SK-N-SH (cell line): ENCODE measurements around the gene SPTLC1. TPM values are rescaled to one million over a fixed set of nuclear protein-coding genes. Genes with fewer than 3 reads are reported as not detected.

Experiments
- CTCF ChIA-PET: fragments of 300-600, 350-600 bp; formaldehyde crosslinking; extraction: SDS; loops from one replicate; lab custom pipeline; 2021; lab: Yijun Ruan, JAX
- POLR2A ChIA-PET: fragments of 350-600 bp; sonication (Branson Sonifier 250); formaldehyde crosslinking; extraction: SDS; loops from one replicate; lab custom pipeline; 2020; ENCODE audit warnings: antibody characterized with exemption, inconsistent platforms; lab: Yijun Ruan, JAX
- DNase-seq: peaks from one replicate; pipeline ENCODE4 v3.0.0; 2012
- H2AFZ ChIP-seq: fragments of 200-600 bp; sonication (generic); 2 replicates; pipeline ENCODE4 v1.8.1; 2016; ENCODE audit warnings: antibody characterized with exemption, mild to moderate bottlenecking, low read depth
- H3F3A ChIP-seq: fragments of 200-600 bp; sonication (generic); replicated peaks from 2 replicates; pipeline ENCODE3; 2016; ENCODE audit warnings: antibody characterized with exemption, mild to moderate bottlenecking; ENCODE audit not compliant: insufficient read depth
- H3K27ac ChIP-seq, 2 experiments: fragments of 200-500 bp in 1 of 2; fragments of 200-600 bp in 1 of 2; sonication (Bioruptor generic) in 1 of 2; sonication (generic), shearing (Covaris generic) in 1 of 2; 2 replicates each; pipeline versions ENCODE4 v1.5.1 to v1.6.1; 2014 to 2016; ENCODE audit warnings: low read depth in 2 of 2, inconsistent platforms in 1 of 2, low read length in 1 of 2, mild to moderate bottlenecking in 1 of 2, mixed read lengths in 1 of 2
- H3K27me3 ChIP-seq: fragments of 200-600 bp; sonication (generic), shearing (Covaris generic); 2 replicates; pipeline ENCODE4 v1.6.1; 2016; ENCODE audit warnings: mixed run types; ENCODE audit not compliant: insufficient read depth
- H3K36me3 ChIP-seq, 2 experiments: fragments of 200-500 bp in 1 of 2; fragments of 200-600 bp in 1 of 2; sonication (Bioruptor generic) in 1 of 2; sonication (generic) in 1 of 2; replicated peaks in 1 of 2; 2 replicates each; pipeline versions ENCODE3 to v1.5.1; 2014 to 2016; ENCODE audit warnings: low read length in 1 of 2, mild to moderate bottlenecking in 1 of 2; ENCODE audit not compliant: insufficient read depth in 2 of 2, control insufficient read depth in 1 of 2
- H3K4me1 ChIP-seq, 2 experiments: fragments of 200-500 bp in 1 of 2; fragments of 200-600 bp in 1 of 2; sonication (Bioruptor generic) in 1 of 2; sonication (generic), shearing (Covaris generic) in 1 of 2; 2 replicates each; pipeline versions ENCODE4 v1.5.1 to v1.6.1; 2014 to 2016; ENCODE audit warnings: low read depth in 1 of 2, low read length in 1 of 2, mixed run types in 1 of 2; ENCODE audit not compliant: insufficient read depth in 2 of 2, control insufficient read depth in 1 of 2
- H3K4me2 ChIP-seq: fragments of 200-600 bp; sonication (generic), shearing (Covaris generic); 2 replicates; pipeline ENCODE4 v1.6.1; 2017; ENCODE audit warnings: mixed run types
- H3K4me3 ChIP-seq, 2 experiments: fragments of 200-500 bp in 1 of 2; fragments of 200-600 bp in 1 of 2; sonication (Bioruptor generic) in 1 of 2; sonication (generic), shearing (Covaris generic) in 1 of 2; 2 replicates each; pipeline versions ENCODE4 v1.5.1 to v1.8.1; 2014 to 2016; ENCODE audit warnings: low read depth in 2 of 2, inconsistent platforms in 1 of 2, low read length in 1 of 2, mild to moderate bottlenecking in 1 of 2, mixed read lengths in 1 of 2, moderate library complexity in 1 of 2
- H3K79me2 ChIP-seq: fragments of 200-600 bp; sonication (generic); 2 replicates; pipeline ENCODE4 v1.8.1; 2017; ENCODE audit warnings: mild to moderate bottlenecking; ENCODE audit not compliant: insufficient read depth
- H3K9ac ChIP-seq: fragments of 200-600 bp; sonication (generic); 2 replicates; pipeline ENCODE4 v1.6.1; 2017; ENCODE audit warnings: mixed run types
- H3K9me2 ChIP-seq: fragments of 200-600 bp; sonication (generic); 2 replicates; pipeline ENCODE4 v1.6.1; 2017; ENCODE audit warnings: mixed run types
- H3K9me3 ChIP-seq: fragments of 200-600 bp; sonication (generic); 2 replicates; pipeline ENCODE4 v1.6.1; 2017; ENCODE audit warnings: mixed run types, mild to moderate bottlenecking, moderate library complexity
- H4K20me1 ChIP-seq: fragments of 200-600 bp; sonication (generic); 2 replicates; pipeline ENCODE4 v1.6.1; 2017; ENCODE audit warnings: mild to moderate bottlenecking, mixed run types; ENCODE audit not compliant: insufficient read depth
- CHD2 ChIP-seq: fragments of 150-350 bp; IDR thresholded peaks from 2 replicates; pipeline ENCODE4 v1.6.1; 2018; ENCODE audit warnings: low read length; ENCODE audit not compliant: partially characterized antibody
- ELF1 ChIP-seq: IDR thresholded peaks from 2 replicates; pipeline ENCODE4 v1.4.0; 2012
- EP300 ChIP-seq, 2 experiments: IDR thresholded peaks; 2 replicates each; pipeline versions ENCODE4 v1.4.0 to v1.6.1; 2012; ENCODE audit warnings: borderline replicate concordance in 1 of 2, low read depth in 1 of 2, low read length in 1 of 2
- EZH2phosphoT487 ChIP-seq: fragments of 200-600 bp; sonication (generic); IDR thresholded peaks from 2 replicates; pipeline ENCODE4 v1.6.1; 2017; ENCODE audit warnings: low read depth, mixed run types, mild to moderate bottlenecking, antibody characterized with exemption, moderate library complexity, borderline replicate concordance
- FOXJ3 ChIP-seq: sonication (generic); formaldehyde crosslinking; IDR thresholded peaks from 2 replicates; pipeline ENCODE4 v1.5.1; 2020; ENCODE audit warnings: mild to moderate bottlenecking, missing genetic modification reagents
- GATA2 ChIP-seq: sonication (generic); formaldehyde crosslinking; IDR thresholded peaks from 2 replicates; pipeline ENCODE4 v1.5.0; 2020; ENCODE audit warnings: mild to moderate bottlenecking, missing genetic modification reagents
- IRF3 ChIP-seq: fragments of 150-350 bp; IDR thresholded peaks from 2 replicates; pipeline ENCODE4 v1.6.1; 2016; ENCODE audit warnings: mild to moderate bottlenecking, low read depth, low read length
- MEF2A ChIP-seq: IDR thresholded peaks from 2 replicates; pipeline ENCODE4 v1.4.0; 2012; ENCODE audit warnings: low read depth, borderline replicate concordance
- NRF1 ChIP-seq: IDR thresholded peaks from 2 replicates; pipeline ENCODE4 v1.6.1; 2012; ENCODE audit warnings: low read depth, mild to moderate bottlenecking, low read length
- RCOR1 ChIP-seq: fragments of 150-350 bp; IDR thresholded peaks from 2 replicates; pipeline ENCODE4 v1.6.1; 2017; ENCODE audit warnings: antibody characterized with exemption, low read length
- RFX5 ChIP-seq: IDR thresholded peaks from 2 replicates; pipeline ENCODE4 v1.6.1; 2012; ENCODE audit warnings: mild to moderate bottlenecking, improper control_type of control experiment, low read length
- SIN3A ChIP-seq: IDR thresholded peaks from 2 replicates; pipeline ENCODE4 v1.6.1; 2012; ENCODE audit warnings: low read depth, mild to moderate bottlenecking, low read length, moderate library complexity, borderline replicate concordance
- SMC3 ChIP-seq: IDR thresholded peaks from 2 replicates; pipeline ENCODE4 v1.6.1; 2012; ENCODE audit warnings: low read depth, low read length, improper control_type of control experiment
- TAF1 ChIP-seq: IDR thresholded peaks from 2 replicates; pipeline ENCODE4 v1.6.1; 2012; ENCODE audit warnings: low read depth, mild to moderate bottlenecking, low read length, moderate library complexity, borderline replicate concordance
- USF2 ChIP-seq: fragments of 150-350 bp; IDR thresholded peaks from 2 replicates; pipeline ENCODE4 v1.6.1; 2017; ENCODE audit warnings: antibody characterized with exemption, low read length, low read depth, borderline replicate concordance
- YY1 ChIP-seq: IDR thresholded peaks from 2 replicates; pipeline ENCODE4 v1.4.0; 2012; ENCODE audit warnings: low read depth, mild to moderate bottlenecking
- ZBTB33 ChIP-seq: IDR thresholded peaks from 2 replicates; pipeline ENCODE4 v1.4.0; 2012; ENCODE audit warnings: low read depth, borderline replicate concordance
- WGBS: methylation state at CpG from one replicate; pipeline ENCODE4 v1.1.6; 2017; ENCODE audit warnings: low lambda C conversion rate; 5-methylcytosine and 5-hydroxymethylcytosine counted together
- polyA plus RNA-seq, 3 experiments: library from polyadenylated mRNA; depleted of rRNA; stranded (reverse); fragments of >200 nt; gene quantifications; 2 replicates each; pipeline ENCODE4 v1.2.3, GENCODE V29; 2012
- TF ChIP-seq, protein P1 (sequence below): fragments of 200-600 bp; sonication (generic); IDR thresholded peaks from 2 replicates; pipeline ENCODE4 v1.6.1; 2017; ENCODE audit warnings: antibody characterized with exemption, mild to moderate bottlenecking, moderate library complexity
- TF ChIP-seq, protein P2 (sequence below): IDR thresholded peaks from 2 replicates; pipeline ENCODE4 v1.4.0; 2012; ENCODE audit warnings: low read depth, borderline replicate concordance
- TF ChIP-seq, protein P3 (sequence below): IDR thresholded peaks from 2 replicates; pipeline ENCODE4 v1.6.1; 2012; ENCODE audit warnings: mild to moderate bottlenecking, low read depth, low read length, moderate library complexity

SPTLC1 gene
- polyA plus RNA-seq, 1 of the 3 experiments (the other 2 are of a cell fraction) = 53.9 TPM

DNA sequence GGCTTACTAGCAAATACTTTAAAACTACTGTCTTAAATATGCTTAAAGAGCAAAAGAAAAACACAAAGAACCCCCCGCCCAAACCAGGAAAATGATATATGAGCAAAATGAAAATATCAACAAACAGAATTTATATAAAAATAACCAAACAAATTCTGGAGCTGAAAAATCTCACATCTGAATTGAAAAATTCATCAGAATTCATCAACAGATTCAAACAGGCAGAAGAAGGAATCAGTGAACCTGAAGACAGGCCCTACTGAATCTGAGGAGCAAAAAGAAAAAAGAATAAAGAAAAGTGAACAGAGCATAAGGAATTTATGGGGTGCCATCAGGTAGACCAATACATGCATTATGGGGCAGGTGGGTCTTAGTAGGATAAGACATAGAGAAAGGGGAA lies 49.8 kb upstream of the SPTLC1 start (continued):
- no peak for TF ChIP-seq RCOR1

DNA sequence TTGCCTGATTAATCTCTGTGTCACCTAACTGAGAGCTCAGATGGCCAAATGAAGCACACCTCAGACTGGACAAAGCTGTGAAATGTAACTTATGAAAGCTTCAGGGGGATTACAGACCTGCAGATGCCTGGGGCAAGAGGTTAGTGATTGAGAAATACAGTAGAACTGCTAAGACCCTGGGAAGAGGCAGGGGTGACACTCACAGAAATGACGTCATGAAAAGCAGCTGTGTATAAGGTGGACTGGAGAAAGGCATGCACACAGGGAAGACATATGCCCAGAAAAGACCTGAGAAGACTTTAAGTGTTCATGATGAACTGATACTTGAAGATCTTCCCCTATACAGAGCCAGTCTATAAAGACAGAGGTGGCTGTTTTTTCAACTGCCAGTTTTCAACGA lies 49.3 kb upstream of the SPTLC1 start:
- no peaks in the 10 kb centered on the region for H3K9me2 ChIP-seq
- H3F3A ChIP-seq = no peaks in the 10 kb centered on the region
- H3K4me1 ChIP-seq = no peaks in the 10 kb centered on the region
- POLR2A ChIA-PET = no interaction called here
- TF ChIP-seq, protein P1, sequence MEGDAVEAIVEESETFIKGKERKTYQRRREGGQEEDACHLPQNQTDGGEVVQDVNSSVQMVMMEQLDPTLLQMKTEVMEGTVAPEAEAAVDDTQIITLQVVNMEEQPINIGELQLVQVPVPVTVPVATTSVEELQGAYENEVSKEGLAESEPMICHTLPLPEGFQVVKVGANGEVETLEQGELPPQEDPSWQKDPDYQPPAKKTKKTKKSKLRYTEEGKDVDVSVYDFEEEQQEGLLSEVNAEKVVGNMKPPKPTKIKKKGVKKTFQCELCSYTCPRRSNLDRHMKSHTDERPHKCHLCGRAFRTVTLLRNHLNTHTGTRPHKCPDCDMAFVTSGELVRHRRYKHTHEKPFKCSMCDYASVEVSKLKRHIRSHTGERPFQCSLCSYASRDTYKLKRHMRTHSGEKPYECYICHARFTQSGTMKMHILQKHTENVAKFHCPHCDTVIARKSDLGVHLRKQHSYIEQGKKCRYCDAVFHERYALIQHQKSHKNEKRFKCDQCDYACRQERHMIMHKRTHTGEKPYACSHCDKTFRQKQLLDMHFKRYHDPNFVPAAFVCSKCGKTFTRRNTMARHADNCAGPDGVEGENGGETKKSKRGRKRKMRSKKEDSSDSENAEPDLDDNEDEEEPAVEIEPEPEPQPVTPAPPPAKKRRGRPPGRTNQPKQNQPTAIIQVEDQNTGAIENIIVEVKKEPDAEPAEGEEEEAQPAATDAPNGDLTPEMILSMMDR = no peak
- TF ChIP-seq IRF3 = no peak
- no peak for TF ChIP-seq RFX5
- no peak for TF ChIP-seq CHD2
- no peak for TF ChIP-seq ELF1
- no peak for TF ChIP-seq MEF2A
- TF ChIP-seq GATA2 (CRISPR knock-in tag) = no peak
- TF ChIP-seq, protein P2, sequence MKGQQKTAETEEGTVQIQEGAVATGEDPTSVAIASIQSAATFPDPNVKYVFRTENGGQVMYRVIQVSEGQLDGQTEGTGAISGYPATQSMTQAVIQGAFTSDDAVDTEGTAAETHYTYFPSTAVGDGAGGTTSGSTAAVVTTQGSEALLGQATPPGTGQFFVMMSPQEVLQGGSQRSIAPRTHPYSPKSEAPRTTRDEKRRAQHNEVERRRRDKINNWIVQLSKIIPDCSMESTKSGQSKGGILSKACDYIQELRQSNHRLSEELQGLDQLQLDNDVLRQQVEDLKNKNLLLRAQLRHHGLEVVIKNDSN = no peak
- TF ChIP-seq SMC3 = no peak
- TF ChIP-seq USF2 = no peak
- TF ChIP-seq, protein P3, sequence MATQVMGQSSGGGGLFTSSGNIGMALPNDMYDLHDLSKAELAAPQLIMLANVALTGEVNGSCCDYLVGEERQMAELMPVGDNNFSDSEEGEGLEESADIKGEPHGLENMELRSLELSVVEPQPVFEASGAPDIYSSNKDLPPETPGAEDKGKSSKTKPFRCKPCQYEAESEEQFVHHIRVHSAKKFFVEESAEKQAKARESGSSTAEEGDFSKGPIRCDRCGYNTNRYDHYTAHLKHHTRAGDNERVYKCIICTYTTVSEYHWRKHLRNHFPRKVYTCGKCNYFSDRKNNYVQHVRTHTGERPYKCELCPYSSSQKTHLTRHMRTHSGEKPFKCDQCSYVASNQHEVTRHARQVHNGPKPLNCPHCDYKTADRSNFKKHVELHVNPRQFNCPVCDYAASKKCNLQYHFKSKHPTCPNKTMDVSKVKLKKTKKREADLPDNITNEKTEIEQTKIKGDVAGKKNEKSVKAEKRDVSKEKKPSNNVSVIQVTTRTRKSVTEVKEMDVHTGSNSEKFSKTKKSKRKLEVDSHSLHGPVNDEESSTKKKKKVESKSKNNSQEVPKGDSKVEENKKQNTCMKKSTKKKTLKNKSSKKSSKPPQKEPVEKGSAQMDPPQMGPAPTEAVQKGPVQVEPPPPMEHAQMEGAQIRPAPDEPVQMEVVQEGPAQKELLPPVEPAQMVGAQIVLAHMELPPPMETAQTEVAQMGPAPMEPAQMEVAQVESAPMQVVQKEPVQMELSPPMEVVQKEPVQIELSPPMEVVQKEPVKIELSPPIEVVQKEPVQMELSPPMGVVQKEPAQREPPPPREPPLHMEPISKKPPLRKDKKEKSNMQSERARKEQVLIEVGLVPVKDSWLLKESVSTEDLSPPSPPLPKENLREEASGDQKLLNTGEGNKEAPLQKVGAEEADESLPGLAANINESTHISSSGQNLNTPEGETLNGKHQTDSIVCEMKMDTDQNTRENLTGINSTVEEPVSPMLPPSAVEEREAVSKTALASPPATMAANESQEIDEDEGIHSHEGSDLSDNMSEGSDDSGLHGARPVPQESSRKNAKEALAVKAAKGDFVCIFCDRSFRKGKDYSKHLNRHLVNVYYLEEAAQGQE = no peak
- TF ChIP-seq SIN3A = no peak
- no peak for TF ChIP-seq ZBTB33
- TF ChIP-seq EP300 (IDR thresholded peaks at IDR 0.05; ENCODE audit: borderline replicate concordance in 1 of 2, low read depth in 1 of 2, low read length in 1 of 2) = no peak
- no peak for TF ChIP-seq EZH2phosphoT487
- TF ChIP-seq FOXJ3 (CRISPR knock-in tag) = no peak
- no peak for TF ChIP-seq TAF1
- TF ChIP-seq YY1 = no peak
- TF ChIP-seq NRF1 = no peak
- TF ChIP-seq, all 33 proteins: peak for 0
- DNase-seq = no peak
- Histone ChIP-seq H3K27ac (no peak overlapping the region), H3K36me3 (no peaks in the 10 kb centered on the region), H2AFZ (no peak overlapping the region), H3K4me3 (no peak overlapping the region), H3K9ac (no peak overlapping the region), H3K27me3 (no peaks in the 10 kb centered on the region), H3K4me2 (no peak overlapping the region), H4K20me1 (no peaks in the 10 kb centered on the region), H3K79me2 (no peaks in the 10 kb centered on the region), H3K9me3 (no peaks in the 10 kb centered on the region)
- CTCF ChIA-PET = interaction anchor here (1.0 to 1.2 kb wide), 3 partner anchors 10 to 49 kb away, joined by 3 to 4 read pairs (median 3); no protein-coding TSS in a partner anchor
- 52% methylated on average over 2 of the region's 2 CpGs for WGBS
